Measurements from ENCODE around the gene ANXA6. TPM values are rescaled to one million over a fixed set of nuclear protein-coding genes. Genes with fewer than 3 reads are reported as not detected.

The ANXA6 gene
- total RNA-seq, 1 experiment from 2014 or later, result 98.7 TPM

GRCh38 chr5:151095341-151096000 is 62.1 kb downstream of the ANXA6 start:
- Mint-ChIP-seq H3K4me1 (peaks cover 36 to 38% of the 10 kb centered on the region in 2 experiments), H3K36me3 (ENCODE audit: insufficient read depth in 1 of 3, low read depth in 3 of 3) (no peaks in the 10 kb centered on the region), H3K4me3 (no peak overlapping the region), H3K27me3 (ENCODE audit: low read depth) (no peaks in the 10 kb centered on the region), H3K27ac (no peak overlapping the region; a peak in 1 of 7 replicates), H3K9me3 (no peaks in the 10 kb centered on the region)
- Histone ChIP-seq H2BK12ac (ENCODE audit: insufficient read length, low read depth, low read length) (no peak overlapping the region), H4K5ac (ENCODE audit: insufficient read length, low read depth, low read length) (no peak overlapping the region), H2BK15ac (ENCODE audit: low read depth, low read length) (no peak overlapping the region), H2AK5ac (ENCODE audit: insufficient read length, low read length) (no peak overlapping the region), H3K56ac (ENCODE audit: insufficient read length, low read depth, low read length) (no peak overlapping the region), H3K14ac (ENCODE audit: insufficient read depth, low read length) (no peak overlapping the region), H3K23ac (ENCODE audit: insufficient read length, low read depth, low read length) (no peak overlapping the region), H4K20me1 (ENCODE audit: control insufficient read depth, insufficient read depth, insufficient read length) (no peaks in the 10 kb centered on the region), H2BK5ac (ENCODE audit: insufficient read length, low read length) (no peak overlapping the region), H3K4me1 (ENCODE audit: insufficient read depth, low read length) (peaks cover 2% of the 10 kb centered on the region; the same call in 1 of the 2 replicates), H4K91ac (ENCODE audit: insufficient read length, low read depth, low read length) (no peak overlapping the region), H3K9ac (ENCODE audit: extremely low read depth, insufficient read length, low read length) (no peak overlapping the region), H3K9me3 (ENCODE audit: control insufficient read depth, low read depth, low read length) (no peaks in the 10 kb centered on the region), H3K4ac (ENCODE audit: low read depth, low read length) (no peak overlapping the region), H3K18ac (ENCODE audit: insufficient read length, low read depth, low read length) (no peak overlapping the region), H3K27me3 (ENCODE audit: insufficient read depth, low read length) (no peaks in the 10 kb centered on the region), H3K79me1 (ENCODE audit: insufficient read depth, low read depth, low read length, poor library complexity, severe bottlenecking) (no peaks in the 10 kb centered on the region), H4K8ac (replicated peaks; ENCODE audit: insufficient read length, low read depth, low read length) (no peak overlapping the region), H2BK120ac (ENCODE audit: low read depth, low read length, poor library complexity, severe bottlenecking) (no peak overlapping the region), H3K23me2 (ENCODE audit: insufficient read length, low read depth, low read length, poor library complexity, severe bottlenecking) (no peaks in the 10 kb centered on the region), H2BK20ac (ENCODE audit: low read depth, low read length, poor library complexity, severe bottlenecking) (no peak overlapping the region), H3K4me2 (ENCODE audit: insufficient read depth, insufficient read length, low read length) (no peak overlapping the region), H3K27ac (ENCODE audit: insufficient read length, low read depth, low read length) (no peak overlapping the region), H2AFZ (ENCODE audit: low read length) (no peak overlapping the region), H3T11ph (ENCODE audit: low read length) (no peak overlapping the region), H3K79me2 (ENCODE audit: insufficient read depth, low read length) (no peaks in the 10 kb centered on the region)
- no CpG with 5 or more reads among the region's 5 CpGs for WGBS (ENCODE audit: extremely low coverage, insufficient read length, low lambda C conversion rate)
- no peak for TF ChIP-seq CTCF (conservative IDR thresholded peaks at IDR 0.05)
- no peak for DNase-seq
